CD14-positive monocyte (primary cell): ENCODE measurements around the gene PFKL. TPM values are rescaled to one million over a fixed set of nuclear protein-coding genes. Genes with fewer than 3 reads are reported as not detected.
A peak's percentile ranks its signal among the peaks of the same experiment; 100 is the strongest.

Experiments used
- DNase-seq, 3 donors: peaks; one replicate each; pipeline ENCODE4 v3.0.0-alpha.2; 2011 to 2022
- H2AFZ ChIP-seq: 2 replicates; pipeline ENCODE4 v1.6.0; 2012; ENCODE audit warnings: mild to moderate bottlenecking, low read depth, low read length, inconsistent platforms; ENCODE audit not compliant: insufficient read depth, poor library complexity, severe bottlenecking
- H3K27ac ChIP-seq, 2 donors: 1 replicate in 1 of 2; 2 replicates in 1 of 2; pipeline ENCODE4 v1.5.1; 2012 to 2013; ENCODE audit warnings: low read length in 2 of 2, control low read depth in 1 of 2, inconsistent platforms in 1 of 2, low read depth in 1 of 2, mild to moderate bottlenecking in 1 of 2
- H3K27me3 ChIP-seq, 2 donors: one replicate each; pipeline versions ENCODE4 v1.6.0 to v1.6.1; 2011 to 2013; ENCODE audit warnings: low read length in 2 of 2; ENCODE audit not compliant: control insufficient read depth in 2 of 2, insufficient read depth in 2 of 2
- H3K36me3 ChIP-seq, 2 donors: replicated peaks in 1 of 2; 1 replicate in 1 of 2; 2 replicates in 1 of 2; pipeline versions ENCODE4 v1.5.1 to v1.6.1; 2012 to 2013; ENCODE audit warnings: low read length in 2 of 2, control low read depth in 1 of 2, inconsistent platforms in 1 of 2, mild to moderate bottlenecking in 1 of 2; ENCODE audit not compliant: insufficient read depth in 2 of 2, control insufficient read depth in 1 of 2
- H3K4me1 ChIP-seq, 2 donors: 1 replicate in 1 of 2; 2 replicates in 1 of 2; pipeline versions ENCODE4 v1.5.1 to v1.6.1; 2012 to 2013; ENCODE audit warnings: low read length in 2 of 2, control low read depth in 1 of 2, inconsistent platforms in 1 of 2, mild to moderate bottlenecking in 1 of 2, moderate library complexity in 1 of 2; ENCODE audit not compliant: insufficient read depth in 2 of 2, control insufficient read depth in 1 of 2
- H3K4me2 ChIP-seq: replicated peaks from 2 replicates; pipeline ENCODE3; 2012; ENCODE audit warnings: low read length, moderate library complexity, mild to moderate bottlenecking; ENCODE audit not compliant: poor library complexity, severe bottlenecking; ENCODE audit errors: extremely low read depth
- H3K4me3 ChIP-seq, 3 experiments: fragments of 200-600 bp in 1 of 3; sonication (generic) in 1 of 3; replicated peaks in 1 of 3; 1 replicate in 2 of 3; 2 replicates in 1 of 3; pipeline ENCODE4 v1.5.1; 2011 to 2013; ENCODE audit warnings: low read length in 3 of 3, mild to moderate bottlenecking in 3 of 3, control low read depth in 2 of 3, low read depth in 2 of 3, inconsistent platforms in 1 of 3, moderate library complexity in 1 of 3
- H3K79me2 ChIP-seq: 2 replicates; pipeline ENCODE4 v1.6.0; 2012; ENCODE audit warnings: mild to moderate bottlenecking, control low read depth, inconsistent platforms, low read length, moderate library complexity; ENCODE audit not compliant: insufficient read depth
- H3K9ac ChIP-seq: 2 replicates; pipeline ENCODE4 v1.6.0; 2017; ENCODE audit warnings: low read length, mild to moderate bottlenecking; ENCODE audit not compliant: insufficient read depth, poor library complexity, severe bottlenecking
- H3K9me3 ChIP-seq, 2 donors: replicated peaks in 1 of 2; 1 replicate in 1 of 2; 2 replicates in 1 of 2; pipeline versions ENCODE4 v1.5.1 to v1.6.1; 2012 to 2013; ENCODE audit warnings: low read length in 2 of 2, control low read depth in 1 of 2; ENCODE audit not compliant: control insufficient read depth in 1 of 2, insufficient read depth in 1 of 2
- H4K20me1 ChIP-seq: 2 replicates; pipeline ENCODE4 v1.6.0; 2012; ENCODE audit warnings: mild to moderate bottlenecking, low read length, control low read depth, moderate library complexity; ENCODE audit not compliant: insufficient read depth
- H3K27ac Mint-ChIP-seq, 7 donors: one replicate each; pipeline ENCODE4 v1.8.0; 2020; ENCODE audit warnings: mild to moderate bottlenecking in 7 of 7, mixed read lengths in 7 of 7, moderate library complexity in 6 of 7, inconsistent platforms in 2 of 7
- H3K27me3 Mint-ChIP-seq, 3 donors: one replicate each; pipeline ENCODE4 v1.8.0; 2021 to 2022; ENCODE audit warnings: low read depth in 3 of 3, mild to moderate bottlenecking in 3 of 3, mixed read lengths in 3 of 3, moderate library complexity in 3 of 3, inconsistent platforms in 1 of 3
- H3K36me3 Mint-ChIP-seq, 2 donors: one replicate each; pipeline ENCODE4 v1.8.0; 2020; ENCODE audit warnings: mixed read lengths in 2 of 2, inconsistent platforms in 1 of 2, mild to moderate bottlenecking in 1 of 2
- H3K4me1 Mint-ChIP-seq: one replicate; pipeline ENCODE4 v1.8.0; 2020; ENCODE audit warnings: mild to moderate bottlenecking, mixed read lengths
- H3K4me3 Mint-ChIP-seq, 2 donors: one replicate each; pipeline ENCODE4 v1.8.0; 2020; ENCODE audit warnings: mild to moderate bottlenecking in 2 of 2, mixed read lengths in 2 of 2, moderate library complexity in 1 of 2
- H3K9me3 Mint-ChIP-seq, 7 donors: one replicate each; pipeline ENCODE4 v1.8.0; 2020 to 2022; ENCODE audit warnings: mixed read lengths in 7 of 7, mild to moderate bottlenecking in 6 of 7, moderate library complexity in 6 of 7, inconsistent platforms in 2 of 7
- CTCF ChIP-seq: fragments of 200-600 bp; IDR thresholded peaks from one replicate; pipeline ENCODE4 v1.8.0; 2022; ENCODE audit warnings: antibody characterized with exemption, mild to moderate bottlenecking
- WGBS: methylation state at CpG from one replicate; pipeline ENCODE4 v1.1.5; 2013; ENCODE audit warnings: missing lambda C conversion rate; ENCODE audit not compliant: insufficient coverage; 5-methylcytosine and 5-hydroxymethylcytosine counted together
- intact Hi-C, 2 donors: fragments of 100-400 bp; cut with micrococcal nuclease; formaldehyde crosslinking; loops; one replicate each; pipeline versions ENCODE4 v1.15.0 to v1.15.1; 2023
- polyA plus RNA-seq, 3 donors: library from polyadenylated mRNA; depleted of rRNA in 1 of 3; unstranded in 2 of 3; stranded (reverse) in 1 of 3; fragments of 300-500 nt in 2 of 3; fragments of >200 nt in 1 of 3; fragmentation: Illumina TruSeq in 2 of 3; gene quantifications; 1 replicate in 2 of 3; 2 replicates in 1 of 3; pipeline ENCODE4 v1.2.3, GENCODE V29; 2012 to 2021

Gene PFKL
- polyA plus RNA-seq, 3 donors: 105 to 133 (median 113) TPM

GRCh38 chr21:44352253-44352860 lies 52.5 kb downstream of the PFKL start:
- no peaks in the 10 kb centered on the region for H3K9me3 ChIP-seq
- peak overlapping the region; percentile 82 for H3K9ac ChIP-seq
- H2AFZ ChIP-seq: no peak overlapping the region
- H3K27me3 ChIP-seq: peaks cover 4 to 25% of the 10 kb centered on the region in 2 donors
- DNase-seq: peak in 1 of 3 donors; percentile 46
- peak overlapping the region; percentile 97 to 99 for H3K27ac ChIP-seq
- Mint-ChIP-seq H3K36me3 (peaks cover 21 to 26% of the 10 kb centered on the region in 2 donors), H3K27ac (peak overlapping the region; percentile 91 to 99 (median 98)), H3K4me3 (peak overlapping the region; percentile 83 to 91), H3K4me1 (peaks cover 65% of the 10 kb centered on the region), H3K9me3 (peaks cover 0 to 14% (median 0%) of the 10 kb centered on the region in 7 donors), H3K27me3 (peaks cover 22 to 39% (median 25%) of the 10 kb centered on the region in 3 donors)
- peak overlapping the region; percentile 83 for H3K4me2 ChIP-seq
- H3K36me3 ChIP-seq: peaks cover 12 to 13% of the 10 kb centered on the region in 2 donors
- no peaks in the 10 kb centered on the region for H4K20me1 ChIP-seq
- peak overlapping the region in 2 of 3 experiments; percentile 45 to 77 for H3K4me3 ChIP-seq
- intact Hi-C loops: loop anchor here in 1 of 2 donors (5.0 kb wide), 1 partner anchor 1200 kb away; no protein-coding TSS in a partner anchor
- no peak for TF ChIP-seq CTCF
- peaks cover 44% of the 10 kb centered on the region for H3K79me2 ChIP-seq
- H3K4me1 ChIP-seq: peaks cover 68 to 80% of the 10 kb centered on the region in 2 donors
- WGBS: 75% methylated on average over 11 of the region's 17 CpGs

- no peaks in the 10 kb centered on the region for H4K20me1 ChIP-seq
Measured at GRCh38 chr21:44353191-44353970, 53.5 kb downstream of the PFKL start, which contains the start of gene TRPM2. TSS of gene TRPM2 (plus strand) at chr21:44353621. CDS start at chr21:44353701, 80 bp downstream.

More at GRCh38 chr21:44353191-44353970, 53.5 kb downstream of the PFKL start, which contains the start of gene TRPM2:
- Histone ChIP-seq H3K27ac (peak within 1 kb of the TSS; percentile 97 to 99), H3K27me3 (peaks cover 4 to 15% of the 10 kb centered on the region in 2 donors), H3K4me2 (peak within 1 kb of the TSS; percentile 83), H2AFZ (peak within 1 kb of the TSS; percentile 65), H3K4me3 (peak within 1 kb of the TSS; percentile 23 to 77 (median 45)), H3K79me2 (peaks cover 53% of the 10 kb centered on the region), H3K4me1 (peaks cover 70 to 90% of the 10 kb centered on the region in 2 donors), H3K9ac (peak within 1 kb of the TSS; percentile 82), H3K9me3 (no peaks in the 10 kb centered on the region), H3K36me3 (peaks cover 22 to 24% of the 10 kb centered on the region in 2 donors)
- peaks cover 68% of the 10 kb centered on the region for H3K4me1 Mint-ChIP-seq
- DNase-seq: peak; percentile 79 to 88 (median 85)
- H3K27ac Mint-ChIP-seq: peak within 1 kb of the TSS; percentile 91 to 99 (median 98)
- intact Hi-C loops: loop anchor here in 1 of 2 donors (5.0 kb wide), 1 partner anchor 1199 kb away; no protein-coding TSS in a partner anchor
- peaks cover 0 to 17% (median 0%) of the 10 kb centered on the region in 7 donors for H3K9me3 Mint-ChIP-seq
- H3K4me3 Mint-ChIP-seq: peak within 1 kb of the TSS; percentile 83 to 91
- peaks cover 30 to 36% of the 10 kb centered on the region in 2 donors for H3K36me3 Mint-ChIP-seq
- 3% methylated on average over 20 of the region's 21 CpGs for WGBS
- TF ChIP-seq CTCF: no peak
- H3K27me3 Mint-ChIP-seq: peaks cover 15 to 29% (median 22%) of the 10 kb centered on the region in 3 donors
